Panc1 (cell line): ENCODE measurements around the gene SEC16A. TPM values are rescaled to one million over a fixed set of nuclear protein-coding genes. Genes with fewer than 3 reads are reported as not detected.

ENCODE experiments used
- ATAC-seq: fragments of 200-7000 bp; cut with Tn5 transposase; 2 replicates; pipeline ENCODE4 v1.9.1; 2020; ENCODE audit warnings: mild to moderate bottlenecking, moderate library complexity
- BruUV-seq: library from RNA; stranded (reverse); fragments of 400-500 nt; replicated peaks from 2 replicates; lab custom pipeline; 2021; lab: Mats Ljungman, UMichigan
- CTCF ChIA-PET: fragments of 300-600 bp; sonication (Branson Sonifier 250); formaldehyde crosslinking; loops from one replicate; lab custom pipeline; 2022; ENCODE audit warnings: antibody characterized with exemption; lab: Charles Lee
- POLR2A ChIA-PET: fragments of 300-600 bp; sonication (Branson Sonifier 250); formaldehyde crosslinking; loops from one replicate; lab custom pipeline; 2022; ENCODE audit warnings: antibody characterized with exemption; lab: Charles Lee
- DNase-seq: peaks from one replicate; pipeline ENCODE4 v3.0.0-alpha.2; 2010; ENCODE audit warnings: low read depth, low spot score
- H3K27ac ChIP-seq: 2 replicates; pipeline ENCODE4 v1.5.1; 2011; ENCODE audit warnings: mild to moderate bottlenecking, low read length, inconsistent platforms
- H3K27me3 ChIP-seq: fragments of 200-500 bp; sonication (Bioruptor generic); 2 replicates; pipeline ENCODE4 v1.6.0; 2014; ENCODE audit warnings: low read length, inconsistent platforms; ENCODE audit not compliant: control insufficient read depth, insufficient read depth
- H3K36me3 ChIP-seq: fragments of 200-500 bp; sonication (Bioruptor generic); 2 replicates; pipeline ENCODE4 v1.5.1; 2014; ENCODE audit warnings: inconsistent platforms, mild to moderate bottlenecking, low read length, moderate library complexity; ENCODE audit not compliant: control insufficient read depth, insufficient read depth
- H3K4me1 ChIP-seq: 2 replicates; pipeline ENCODE4 v1.5.1; 2011; ENCODE audit warnings: inconsistent platforms, mild to moderate bottlenecking, low read length, moderate library complexity; ENCODE audit not compliant: control insufficient read depth, insufficient read depth
- H3K4me3 ChIP-seq, 2 experiments: 2 replicates each; pipeline ENCODE4 v1.5.1; 2011 to 2012; ENCODE audit warnings: low read depth in 2 of 2, low read length in 2 of 2, mild to moderate bottlenecking in 2 of 2, inconsistent platforms in 1 of 2, moderate library complexity in 1 of 2
- H3K9me3 ChIP-seq: fragments of 200-500 bp; sonication (Bioruptor generic); 2 replicates; pipeline ENCODE4 v1.5.1; 2014; ENCODE audit warnings: low read depth, mild to moderate bottlenecking, inconsistent platforms, low read length, moderate library complexity; ENCODE audit not compliant: control insufficient read depth, insufficient read depth
- POLR2AphosphoS5 ChIP-seq: IDR thresholded peaks from 2 replicates; pipeline ENCODE4 v1.6.1; 2012; ENCODE audit warnings: mild to moderate bottlenecking, low read depth, low read length, moderate library complexity
- SIN3A ChIP-seq: IDR thresholded peaks from 2 replicates; pipeline ENCODE4 v1.6.1; 2012; ENCODE audit warnings: low read depth, mild to moderate bottlenecking, low read length, moderate library complexity, borderline replicate concordance; ENCODE audit not compliant: insufficient read depth
- TCF7L2 ChIP-seq: IDR thresholded peaks from 2 replicates; pipeline ENCODE4 v1.6.1; 2011; ENCODE audit warnings: mild to moderate bottlenecking, low read depth, low read length, inconsistent platforms
- in situ Hi-C: cut with HindIII; loops from 2 replicates; pipeline ENCODE4 v1.10.0; 2016; ENCODE audit warnings: low sequenced_read_pairs, low pct_unique_long_range_greater_than_20kb
- intact Hi-C: fragments of 100-400 bp; cut with micrococcal nuclease; formaldehyde crosslinking; loops from one replicate; pipeline ENCODE4 v1.10.0; 2022; ENCODE audit not compliant: unreplicated experiment
- total RNA-seq: library from RNA; stranded (reverse); gene quantifications from one replicate; pipeline ENCODE4 v1.2.1, GENCODE V29; 2021; ENCODE audit not compliant: unreplicated experiment
- TF ChIP-seq, protein P1 (sequence below): fragments of 450-650 bp; IDR thresholded peaks from 2 replicates; pipeline ENCODE4 v1.5.1; 2017; ENCODE audit warnings: mild to moderate bottlenecking
- TF ChIP-seq, protein P2 (sequence below), 2 experiments: IDR thresholded peaks; 2 replicates each; pipeline ENCODE4 v1.6.1; 2011 to 2012; ENCODE audit warnings: low read depth in 2 of 2, control low read depth in 1 of 2, low read length in 1 of 2, mild to moderate bottlenecking in 1 of 2, moderate library complexity in 1 of 2; ENCODE audit not compliant: insufficient read depth in 1 of 2

Gene SEC16A
- total RNA-seq, 1 experiment from 2014 or later: 76.5 TPM

DNA sequence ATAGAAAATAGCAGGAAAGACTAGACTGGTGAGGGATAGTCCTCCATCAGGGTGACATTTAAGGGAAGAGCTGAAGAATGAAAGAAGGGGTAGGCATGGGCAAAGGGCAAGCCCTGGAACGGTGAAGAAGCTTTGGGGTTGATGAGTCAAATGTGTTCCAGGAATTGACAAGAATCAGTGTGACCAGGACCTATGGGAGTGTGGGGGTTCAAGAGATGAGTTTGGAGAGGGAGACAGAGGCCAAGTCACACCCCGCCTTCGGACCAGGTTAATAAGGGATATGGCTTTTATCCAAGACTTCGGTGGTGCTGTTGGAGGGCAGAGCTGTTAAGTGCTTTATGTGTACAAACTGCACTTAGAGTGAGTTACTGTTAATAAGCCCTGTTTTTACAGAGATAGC lies 71.5 kb downstream of the SEC16A start:
- DNase-seq: no peak
- peak overlapping the region; percentile 83 for H3K27ac ChIP-seq
- ChIA-PET CTCF (no interaction called here), POLR2A (no interaction called here)
- H3K4me3 ChIP-seq: peak overlapping the region; percentile 87 to 93
- in situ Hi-C loops (no loop called here), intact Hi-C loops (no loop called here)
- no peaks in the 10 kb centered on the region for H3K9me3 ChIP-seq
- ATAC-seq: no peak
- H3K4me1 ChIP-seq: peaks cover 6% of the 10 kb centered on the region
- TF ChIP-seq, protein P1, sequence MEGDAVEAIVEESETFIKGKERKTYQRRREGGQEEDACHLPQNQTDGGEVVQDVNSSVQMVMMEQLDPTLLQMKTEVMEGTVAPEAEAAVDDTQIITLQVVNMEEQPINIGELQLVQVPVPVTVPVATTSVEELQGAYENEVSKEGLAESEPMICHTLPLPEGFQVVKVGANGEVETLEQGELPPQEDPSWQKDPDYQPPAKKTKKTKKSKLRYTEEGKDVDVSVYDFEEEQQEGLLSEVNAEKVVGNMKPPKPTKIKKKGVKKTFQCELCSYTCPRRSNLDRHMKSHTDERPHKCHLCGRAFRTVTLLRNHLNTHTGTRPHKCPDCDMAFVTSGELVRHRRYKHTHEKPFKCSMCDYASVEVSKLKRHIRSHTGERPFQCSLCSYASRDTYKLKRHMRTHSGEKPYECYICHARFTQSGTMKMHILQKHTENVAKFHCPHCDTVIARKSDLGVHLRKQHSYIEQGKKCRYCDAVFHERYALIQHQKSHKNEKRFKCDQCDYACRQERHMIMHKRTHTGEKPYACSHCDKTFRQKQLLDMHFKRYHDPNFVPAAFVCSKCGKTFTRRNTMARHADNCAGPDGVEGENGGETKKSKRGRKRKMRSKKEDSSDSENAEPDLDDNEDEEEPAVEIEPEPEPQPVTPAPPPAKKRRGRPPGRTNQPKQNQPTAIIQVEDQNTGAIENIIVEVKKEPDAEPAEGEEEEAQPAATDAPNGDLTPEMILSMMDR: no peak
- no peak for TF ChIP-seq POLR2AphosphoS5
- TF ChIP-seq TCF7L2: no peak
- no peak for TF ChIP-seq SIN3A
- TF ChIP-seq, protein P2, sequence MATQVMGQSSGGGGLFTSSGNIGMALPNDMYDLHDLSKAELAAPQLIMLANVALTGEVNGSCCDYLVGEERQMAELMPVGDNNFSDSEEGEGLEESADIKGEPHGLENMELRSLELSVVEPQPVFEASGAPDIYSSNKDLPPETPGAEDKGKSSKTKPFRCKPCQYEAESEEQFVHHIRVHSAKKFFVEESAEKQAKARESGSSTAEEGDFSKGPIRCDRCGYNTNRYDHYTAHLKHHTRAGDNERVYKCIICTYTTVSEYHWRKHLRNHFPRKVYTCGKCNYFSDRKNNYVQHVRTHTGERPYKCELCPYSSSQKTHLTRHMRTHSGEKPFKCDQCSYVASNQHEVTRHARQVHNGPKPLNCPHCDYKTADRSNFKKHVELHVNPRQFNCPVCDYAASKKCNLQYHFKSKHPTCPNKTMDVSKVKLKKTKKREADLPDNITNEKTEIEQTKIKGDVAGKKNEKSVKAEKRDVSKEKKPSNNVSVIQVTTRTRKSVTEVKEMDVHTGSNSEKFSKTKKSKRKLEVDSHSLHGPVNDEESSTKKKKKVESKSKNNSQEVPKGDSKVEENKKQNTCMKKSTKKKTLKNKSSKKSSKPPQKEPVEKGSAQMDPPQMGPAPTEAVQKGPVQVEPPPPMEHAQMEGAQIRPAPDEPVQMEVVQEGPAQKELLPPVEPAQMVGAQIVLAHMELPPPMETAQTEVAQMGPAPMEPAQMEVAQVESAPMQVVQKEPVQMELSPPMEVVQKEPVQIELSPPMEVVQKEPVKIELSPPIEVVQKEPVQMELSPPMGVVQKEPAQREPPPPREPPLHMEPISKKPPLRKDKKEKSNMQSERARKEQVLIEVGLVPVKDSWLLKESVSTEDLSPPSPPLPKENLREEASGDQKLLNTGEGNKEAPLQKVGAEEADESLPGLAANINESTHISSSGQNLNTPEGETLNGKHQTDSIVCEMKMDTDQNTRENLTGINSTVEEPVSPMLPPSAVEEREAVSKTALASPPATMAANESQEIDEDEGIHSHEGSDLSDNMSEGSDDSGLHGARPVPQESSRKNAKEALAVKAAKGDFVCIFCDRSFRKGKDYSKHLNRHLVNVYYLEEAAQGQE (IDR thresholded peaks at IDR 0.05; ENCODE audit: insufficient read depth in 1 of 2, low read depth in 2 of 2, low read length in 1 of 2): no peak
- TSS peak; percentile 90 for BruUV-seq
- no peaks in the 10 kb centered on the region for H3K27me3 ChIP-seq
- H3K36me3 ChIP-seq: peaks cover 12% of the 10 kb centered on the region

DNA sequence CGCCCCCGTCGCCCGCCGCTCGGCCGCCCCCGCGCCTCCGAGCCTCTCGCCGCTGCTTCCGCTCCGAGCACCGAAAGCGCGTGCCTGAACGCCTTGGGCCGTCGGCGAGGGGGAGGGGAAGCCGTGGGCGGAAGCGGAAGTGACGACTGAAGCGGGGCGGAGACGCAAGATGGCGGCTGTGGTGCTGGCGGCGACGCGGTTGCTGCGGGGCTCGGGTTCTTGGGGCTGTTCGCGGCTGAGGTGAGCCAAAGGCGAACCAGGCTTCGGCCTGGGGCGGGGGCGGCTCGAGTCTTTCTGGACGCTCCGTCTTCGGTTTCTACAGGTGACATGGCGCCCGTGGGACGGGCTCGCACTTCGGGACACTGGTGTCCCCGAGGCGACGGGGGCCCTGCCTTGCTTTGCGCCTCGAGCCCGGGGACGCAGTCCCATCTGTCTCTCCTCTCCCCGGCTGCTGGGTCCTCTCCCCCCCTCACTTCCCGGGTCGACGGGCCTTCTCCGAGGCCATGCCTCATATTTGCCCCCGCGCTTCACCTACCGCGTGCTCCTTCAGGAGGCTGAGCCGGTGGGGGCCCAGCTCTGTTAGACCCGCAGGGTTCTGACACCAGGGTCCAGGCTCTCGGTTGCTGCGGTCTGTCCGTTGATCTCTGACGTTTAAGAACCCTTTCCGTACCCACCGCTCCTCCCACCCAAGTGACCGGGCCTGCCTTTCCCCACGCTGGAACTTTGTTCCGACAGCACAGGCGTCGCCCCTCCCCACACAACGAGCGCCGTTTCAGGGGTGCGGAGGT lies 72.1 kb downstream of the SEC16A start, which contains the start of the genes ENTR1 and PMPCA:
TSS of gene ENTR1 (minus strand) at position 115 of the 788 bp plus-strand sequence. CDS start 217 bp downstream, outside the sequence.
TSS of gene PMPCA (plus strand) at position 159 of the 788 bp plus-strand sequence. CDS start at position 170, 11 bp downstream.
- peak within 1 kb of the TSS; percentile 89 for H3K27ac ChIP-seq
- TF ChIP-seq POLR2AphosphoS5: peak; percentile 85
- TF ChIP-seq, protein P2 (IDR thresholded peaks at IDR 0.05; ENCODE audit: insufficient read depth in 1 of 2, low read depth in 2 of 2, low read length in 1 of 2): no peak
- TF ChIP-seq TCF7L2: no peak
- peak; percentile 71; the same call in 1 of the 2 replicates for TF ChIP-seq SIN3A
- TF ChIP-seq, protein P1: no peak
- no peaks in the 10 kb centered on the region for H3K9me3 ChIP-seq
- CTCF ChIA-PET: no interaction called here
- DNase-seq: peak; percentile 33
- H3K36me3 ChIP-seq: peaks cover 11% of the 10 kb centered on the region
- POLR2A ChIA-PET: no interaction called here
- intact Hi-C loops: no loop called here
- peak within 1 kb of the TSS; percentile 87 to 93 for H3K4me3 ChIP-seq
- H3K4me1 ChIP-seq: peaks cover 6% of the 10 kb centered on the region
- in situ Hi-C loops: no loop called here
- peak; percentile 93 for ATAC-seq
- H3K27me3 ChIP-seq: no peaks in the 10 kb centered on the region
- BruUV-seq: no TSS peak
